Measurements from ENCODE around the gene BRF1. TPM values are rescaled to one million over a fixed set of nuclear protein-coding genes. Genes with fewer than 3 reads are reported as not detected.

The BRF1 gene
- total and polyA plus RNA-seq, 2 donors from 2014 or later = 19.3 to 34.1 TPM

DNA sequence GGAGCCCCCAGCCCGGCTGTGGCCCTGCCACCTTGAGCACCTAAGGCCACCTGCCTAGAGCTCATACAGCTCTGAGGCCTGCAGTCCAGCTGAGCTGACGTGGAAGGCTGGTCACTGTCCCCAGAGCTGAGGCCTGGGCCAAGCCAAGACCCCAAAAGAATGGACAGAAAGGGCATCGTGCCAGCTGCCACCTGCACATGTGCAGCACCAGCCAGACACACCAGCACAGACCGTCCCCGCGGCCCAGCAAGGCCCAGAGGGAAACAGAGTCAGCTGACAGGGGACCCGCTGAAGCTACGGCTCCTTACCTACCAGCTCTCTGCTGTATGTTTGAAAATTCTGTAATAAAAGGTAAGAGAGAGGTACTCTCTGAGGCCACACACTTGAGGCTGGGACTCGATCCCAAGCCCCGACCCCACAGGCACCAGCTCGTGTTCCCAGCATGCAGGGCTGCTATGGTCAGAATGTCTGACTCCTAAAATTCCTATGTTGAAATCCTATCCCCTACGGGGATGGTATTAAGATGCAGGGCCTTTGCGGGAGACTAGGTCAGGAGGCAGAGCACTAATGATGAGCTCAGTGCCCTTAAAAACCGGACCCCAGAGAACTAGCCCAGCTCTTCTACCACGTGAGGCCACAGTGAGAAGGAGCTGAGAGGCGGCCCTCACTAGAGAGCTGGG, 25.4 kb downstream of the BRF1 start:
- Histone ChIP-seq H3K36me3 (ENCODE audit: control insufficient read depth in 2 of 3, insufficient read depth in 3 of 3, low read length in 3 of 3) (no peaks in the 10 kb centered on the region), H3K9me3 (ENCODE audit: control insufficient read depth in 2 of 3, insufficient read depth in 1 of 3, low read length in 3 of 3) (no peaks in the 10 kb centered on the region), H3K4me3 (ENCODE audit: low read length in 3 of 3) (no peak overlapping the region), H3K27ac (ENCODE audit: low read depth in 2 of 2, low read length in 2 of 2) (peak overlapping the region in 1 of 2 donors; percentile 43), H3K27me3 (ENCODE audit: control insufficient read depth, insufficient read depth, low read length) (no peaks in the 10 kb centered on the region), H3K4me1 (ENCODE audit: control insufficient read depth in 2 of 3, insufficient read depth in 2 of 3, low read depth in 1 of 3, low read length in 3 of 3) (peaks cover 0 to 25% (median 11%) of the 10 kb centered on the region in 3 donors), H3K9ac (ENCODE audit: low read length in 3 of 3) (no peak overlapping the region)
- DNase-seq = peak in 2 of 5 donors; percentile 17 to 33
- intact Hi-C loops (cut with DNase I) = no loop called here
- no peak for FAIRE-seq
- TF ChIP-seq, protein P1, sequence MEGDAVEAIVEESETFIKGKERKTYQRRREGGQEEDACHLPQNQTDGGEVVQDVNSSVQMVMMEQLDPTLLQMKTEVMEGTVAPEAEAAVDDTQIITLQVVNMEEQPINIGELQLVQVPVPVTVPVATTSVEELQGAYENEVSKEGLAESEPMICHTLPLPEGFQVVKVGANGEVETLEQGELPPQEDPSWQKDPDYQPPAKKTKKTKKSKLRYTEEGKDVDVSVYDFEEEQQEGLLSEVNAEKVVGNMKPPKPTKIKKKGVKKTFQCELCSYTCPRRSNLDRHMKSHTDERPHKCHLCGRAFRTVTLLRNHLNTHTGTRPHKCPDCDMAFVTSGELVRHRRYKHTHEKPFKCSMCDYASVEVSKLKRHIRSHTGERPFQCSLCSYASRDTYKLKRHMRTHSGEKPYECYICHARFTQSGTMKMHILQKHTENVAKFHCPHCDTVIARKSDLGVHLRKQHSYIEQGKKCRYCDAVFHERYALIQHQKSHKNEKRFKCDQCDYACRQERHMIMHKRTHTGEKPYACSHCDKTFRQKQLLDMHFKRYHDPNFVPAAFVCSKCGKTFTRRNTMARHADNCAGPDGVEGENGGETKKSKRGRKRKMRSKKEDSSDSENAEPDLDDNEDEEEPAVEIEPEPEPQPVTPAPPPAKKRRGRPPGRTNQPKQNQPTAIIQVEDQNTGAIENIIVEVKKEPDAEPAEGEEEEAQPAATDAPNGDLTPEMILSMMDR (IDR thresholded peaks at IDR 0.05; ENCODE audit: borderline replicate concordance, extremely low read depth, insufficient read depth) = no peak

DNA sequence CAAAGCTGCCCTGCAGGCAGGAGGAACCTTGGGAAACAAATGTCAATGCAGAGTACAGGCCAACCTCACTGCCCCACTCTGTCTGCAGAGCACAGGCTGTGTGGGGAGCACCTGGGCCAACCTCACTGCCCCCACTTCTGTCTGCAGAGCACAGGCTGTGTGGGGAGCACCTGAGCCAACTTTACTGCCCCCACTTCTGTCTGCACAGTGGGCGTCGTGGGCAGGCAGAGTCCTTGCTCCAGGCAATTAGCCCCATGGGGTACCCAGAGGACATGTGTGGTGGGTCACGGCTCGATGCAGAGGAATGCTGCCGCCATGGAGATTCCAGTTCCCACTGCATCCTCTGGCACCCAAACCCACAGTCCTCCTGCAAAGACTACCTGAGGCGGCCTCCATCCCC, 26.2 kb downstream of the BRF1 start:
- no peak for FAIRE-seq
- TF ChIP-seq, protein P1 (IDR thresholded peaks at IDR 0.05; ENCODE audit: borderline replicate concordance, extremely low read depth, insufficient read depth) = no peak
- DNase-seq = peak in 3 of 5 donors; percentile 47 to 59 (median 50)

GRCh38 chr14:105273062-105273461, 27.7 kb downstream of the BRF1 start:
- peak in 3 of 5 donors; percentile 41 to 67 (median 49) for DNase-seq
- FAIRE-seq = no peak
- no peaks in the 10 kb centered on the region for H3K9me3 ChIP-seq (ENCODE audit: control insufficient read depth in 2 of 3, insufficient read depth in 1 of 3, low read length in 3 of 3)
- no peaks in the 10 kb centered on the region for H3K27me3 ChIP-seq (ENCODE audit: control insufficient read depth, insufficient read depth, low read length)
- H3K4me3 ChIP-seq (ENCODE audit: low read length in 3 of 3) = no peak overlapping the region
- no peaks in the 10 kb centered on the region for H3K36me3 ChIP-seq (ENCODE audit: control insufficient read depth in 2 of 3, insufficient read depth in 3 of 3, low read length in 3 of 3)
- intact Hi-C loops (cut with DNase I) = no loop called here
- peak overlapping the region in 1 of 3 donors; percentile 46 for H3K9ac ChIP-seq (ENCODE audit: low read length in 3 of 3)
- TF ChIP-seq, protein P1 (IDR thresholded peaks at IDR 0.05; ENCODE audit: borderline replicate concordance, extremely low read depth, insufficient read depth) = no peak
- H3K4me1 ChIP-seq (ENCODE audit: control insufficient read depth in 2 of 3, insufficient read depth in 2 of 3, low read depth in 1 of 3, low read length in 3 of 3) = peaks cover 0 to 25% (median 11%) of the 10 kb centered on the region in 3 donors
- H3K27ac ChIP-seq (ENCODE audit: low read depth in 2 of 2, low read length in 2 of 2) = peak overlapping the region; percentile 67 to 74

More for the DNA sequence above, 26.2 kb downstream of the BRF1 start:
- intact Hi-C loops (cut with DNase I) = no loop called here
- Histone ChIP-seq H3K4me1 (ENCODE audit: control insufficient read depth in 2 of 3, insufficient read depth in 2 of 3, low read depth in 1 of 3, low read length in 3 of 3) (peaks cover 0 to 25% (median 11%) of the 10 kb centered on the region in 3 donors), H3K27me3 (ENCODE audit: control insufficient read depth, insufficient read depth, low read length) (no peaks in the 10 kb centered on the region), H3K9ac (ENCODE audit: low read length in 3 of 3) (no peak overlapping the region), H3K9me3 (ENCODE audit: control insufficient read depth in 2 of 3, insufficient read depth in 1 of 3, low read length in 3 of 3) (no peaks in the 10 kb centered on the region), H3K36me3 (ENCODE audit: control insufficient read depth in 2 of 3, insufficient read depth in 3 of 3, low read length in 3 of 3) (no peaks in the 10 kb centered on the region), H3K27ac (ENCODE audit: low read depth in 2 of 2, low read length in 2 of 2) (no peak overlapping the region), H3K4me3 (ENCODE audit: low read length in 3 of 3) (no peak overlapping the region)

Data from kidney (tissue), 14 donors.